GM12878 (cell line): ENCODE data around the gene SMC1B. TPM values are rescaled to one million over a fixed set of nuclear protein-coding genes. Genes with fewer than 3 reads are reported as not detected.

Experiments
- ATAC-seq: fragments of 200-7000 bp; cut with Tn5 transposase; 3 replicates; pipeline ENCODE4 v1.9.1; 2020; ENCODE audit warnings: mild to moderate bottlenecking, moderate library complexity
- BruUV-seq: library from RNA; stranded (reverse); fragments of 400-500 nt; replicated peaks from 2 replicates; lab custom pipeline; 2021; lab: Mats Ljungman, UMichigan
- CTCF ChIA-PET: fragments of 300-600 bp; sonication (Branson Sonifier 250); formaldehyde crosslinking; extraction: SDS; loops from one replicate; lab custom pipeline; 2021; ENCODE audit warnings: inconsistent platforms; lab: Yijun Ruan, JAX
- POLR2A ChIA-PET: fragments of 350-600 bp; formaldehyde crosslinking; extraction: SDS; loops from one replicate; lab custom pipeline; 2021; ENCODE audit warnings: inconsistent platforms; lab: Charles Lee
- RAD21 ChIA-PET: fragments of 300-600 bp; sonication (Branson Sonifier 250); formaldehyde crosslinking; loops from one replicate; lab custom pipeline; 2023; ENCODE audit warnings: antibody characterized with exemption; ENCODE audit not compliant: unreplicated experiment; lab: Charles Lee
- SMC1A ChIA-PET: fragments of 300-600 bp; sonication (Branson Sonifier 250); formaldehyde crosslinking; loops from one replicate; lab custom pipeline; 2023; ENCODE audit not compliant: unreplicated experiment, uncharacterized antibody; lab: Charles Lee
- DNase-seq: peaks from one replicate; pipeline ENCODE4 v3.0.0-alpha.2; 2011; ENCODE audit warnings: low read depth, low spot score
- FAIRE-seq: peaks from 3 replicates; lab custom pipeline; 2011; peaks lifted over from hg19 to GRCh38; lab: Jason Lieb, UNC
- H2AFZ ChIP-seq: 2 replicates; pipeline ENCODE4 v1.6.0; 2011; ENCODE audit warnings: low read depth, low read length, control low read depth; ENCODE audit not compliant: control insufficient read depth
- H3K27ac ChIP-seq: 2 replicates; pipeline ENCODE4 v1.5.1; 2011; ENCODE audit warnings: control low read depth; ENCODE audit not compliant: control insufficient read depth, insufficient read depth
- H3K27me3 ChIP-seq, 2 experiments: replicated peaks in 1 of 2; 2 replicates each; pipeline versions ENCODE4 v1.6.0 to v1.6.1; 2011; ENCODE audit warnings: low read length in 1 of 2; ENCODE audit not compliant: control insufficient read depth in 2 of 2, insufficient read depth in 2 of 2
- H3K36me3 ChIP-seq, 2 experiments: 2 replicates each; pipeline ENCODE4 v1.5.1; 2011; ENCODE audit warnings: low read length in 1 of 2; ENCODE audit not compliant: control insufficient read depth in 2 of 2, insufficient read depth in 2 of 2
- H3K4me1 ChIP-seq: 2 replicates; pipeline ENCODE4 v1.6.1; 2011; ENCODE audit warnings: mild to moderate bottlenecking, low read length, moderate library complexity, mixed read lengths; ENCODE audit not compliant: control insufficient read depth, insufficient read depth
- H3K4me2 ChIP-seq: 2 replicates; pipeline ENCODE4 v1.6.0; 2011; ENCODE audit warnings: control low read depth; ENCODE audit not compliant: control insufficient read depth, insufficient read depth
- H3K4me3 ChIP-seq: fragments of 200-600 bp; sonication (generic); 2 replicates; pipeline ENCODE4 v1.5.1; 2016
- H3K79me2 ChIP-seq: 2 replicates; pipeline ENCODE4 v1.6.0; 2011; ENCODE audit warnings: low read length; ENCODE audit not compliant: control insufficient read depth, insufficient read depth
- H3K9ac ChIP-seq: 2 replicates; pipeline ENCODE4 v1.8.0; 2011; ENCODE audit warnings: low read length, control low read depth, mixed read lengths; ENCODE audit not compliant: control insufficient read depth, insufficient read depth
- H3K9me3 ChIP-seq: replicated peaks from 3 replicates; pipeline ENCODE4 v1.5.1; 2011; ENCODE audit warnings: mild to moderate bottlenecking, low read length; ENCODE audit not compliant: control insufficient read depth, insufficient read depth
- H4K20me1 ChIP-seq: 2 replicates; pipeline ENCODE4 v1.6.0; 2011; ENCODE audit not compliant: control insufficient read depth, insufficient read depth
- EED ChIP-seq: sonication (generic); IDR thresholded peaks from 2 replicates; pipeline ENCODE4 v1.6.1; 2016; ENCODE audit warnings: antibody characterized with exemption, low read depth
- EZH2 ChIP-seq: IDR thresholded peaks from 2 replicates; pipeline ENCODE4 v1.6.1; 2012; ENCODE audit warnings: low read depth, mild to moderate bottlenecking, control low read depth, inconsistent platforms, low read length, borderline replicate concordance; ENCODE audit not compliant: control insufficient read depth
- GATAD2B ChIP-seq: fragments of 450-650 bp; conservative IDR thresholded peaks from 2 replicates; pipeline ENCODE4 v1.6.1; 2017; ENCODE audit warnings: low read depth, mild to moderate bottlenecking, moderate library complexity
- IKZF1 ChIP-seq: fragments of 450-650 bp; conservative IDR thresholded peaks from 2 replicates; pipeline ENCODE4 v1.6.1; 2017; ENCODE audit warnings: antibody characterized with exemption, mild to moderate bottlenecking
- MEF2A ChIP-seq: IDR thresholded peaks from 2 replicates; pipeline ENCODE4 v1.6.1; 2011; ENCODE audit warnings: low read depth, mild to moderate bottlenecking, low read length, moderate library complexity; ENCODE audit not compliant: insufficient read depth
- MYB ChIP-seq: fragments of 150-350 bp; IDR thresholded peaks from 2 replicates; pipeline ENCODE4 v1.6.1; 2014; ENCODE audit warnings: mild to moderate bottlenecking, low read depth, low read length, borderline replicate concordance
- NFXL1 ChIP-seq: fragments of 450-650 bp; IDR thresholded peaks from 2 replicates; pipeline ENCODE4 v1.6.1; 2017; ENCODE audit warnings: antibody characterized with exemption, mild to moderate bottlenecking, borderline replicate concordance
- POLR2AphosphoS2 ChIP-seq: IDR thresholded peaks from 2 replicates; pipeline ENCODE4 v1.6.1; 2011; ENCODE audit warnings: low read depth, mild to moderate bottlenecking, low read length, improper control_type of control experiment, moderate library complexity
- RUNX3 ChIP-seq: IDR thresholded peaks from 2 replicates; pipeline ENCODE4 v1.6.1; 2012; ENCODE audit warnings: low read length, inconsistent platforms
- SPI1 ChIP-seq: IDR thresholded peaks from 2 replicates; pipeline ENCODE4 v1.6.1; 2011; ENCODE audit warnings: low read depth, mild to moderate bottlenecking, low read length, moderate library complexity, borderline replicate concordance; ENCODE audit not compliant: insufficient read depth
- YY1 ChIP-seq: IDR thresholded peaks from 2 replicates; pipeline ENCODE4 v1.6.1; 2011; ENCODE audit warnings: low read depth, mild to moderate bottlenecking, low read length
- ZBTB40 ChIP-seq: fragments of 450-650 bp; IDR thresholded peaks from 2 replicates; pipeline ENCODE4 v1.6.1; 2016; ENCODE audit warnings: mild to moderate bottlenecking, moderate library complexity, borderline replicate concordance
- ZSCAN29 ChIP-seq: fragments of 450-650 bp; IDR thresholded peaks from 2 replicates; pipeline ENCODE4 v1.6.1; 2017; ENCODE audit warnings: mild to moderate bottlenecking, moderate library complexity
- ZZZ3 ChIP-seq: IDR thresholded peaks from 2 replicates; pipeline ENCODE4 v1.6.1; 2011; ENCODE audit warnings: low read depth; ENCODE audit not compliant: control insufficient read depth, insufficient read length
- WGBS: methylation state at CpG from one replicate; pipeline ENCODE4 v1.1.6; 2016; ENCODE audit warnings: low lambda C conversion rate; ENCODE audit not compliant: insufficient replicate concordance, insufficient coverage; ENCODE audit errors: missing lambda C conversion rate; 5-methylcytosine and 5-hydroxymethylcytosine counted together
- in situ Hi-C: fragments of 300-500 bp; cut with MboI; formaldehyde crosslinking; loops from 9 replicates; pipeline ENCODE4 v1.14.3; 2018; ENCODE audit warnings: mixed read lengths
- intact Hi-C: fragments of 100-400 bp; cut with micrococcal nuclease; formaldehyde crosslinking; loops from one replicate; pipeline ENCODE4 v1.14.2; 2022; ENCODE audit not compliant: unreplicated experiment
- polyA plus RNA-seq, 11 experiments: library from polyadenylated mRNA; depleted of rRNA in 4 of 11; unstranded in 6 of 11; stranded (reverse) in 5 of 11; fragments of >200 nt; fragmentation: Nextera tagmentation in 4 of 11; fragmentation: Illumina TruSeq in 1 of 11; extraction: Ambion mirVana in 4 of 11; extraction: Trizol in 1 of 11; gene quantifications; 1 replicate in 1 of 11; 2 replicates in 10 of 11; pipeline versions ENCODE4 v1.2.1 to v1.2.3, GENCODE V29; 2011 to 2016; ENCODE audit warnings: inconsistent platforms in 2 of 11, missing spikeins in 2 of 11, low read depth in 1 of 11
- total RNA-seq, 4 experiments: library from RNA; depleted of rRNA in 3 of 4; stranded (reverse); fragments of >200 nt in 3 of 4; fragmentation: Illumina TruSeq in 1 of 4; extraction: Trizol in 1 of 4; gene quantifications; 2 replicates each; pipeline versions ENCODE4 v1.2.1 to v1.2.3, GENCODE V29; 2013 to 2021
- TF ChIP-seq, protein P1 (sequence below): fragments of 450-650 bp; IDR thresholded peaks from 2 replicates; pipeline ENCODE4 v1.6.1; 2018; ENCODE audit warnings: borderline replicate concordance, mild to moderate bottlenecking; ENCODE audit not compliant: partially characterized antibody
- TF ChIP-seq, protein P2 (sequence below): IDR thresholded peaks from 2 replicates; pipeline ENCODE4 v1.6.1; 2012; ENCODE audit warnings: low read depth, low read length, improper control_type of control experiment

The SMC1B gene
- total and polyA plus RNA-seq, 10 of the 15 experiments (the other 5 are each of a cell fraction or from before 2014, with no cell fraction given), result not detected

GRCh38 chr22:45425101-45425500, 11.7 kb upstream of the SMC1B start (continued):
- TF ChIP-seq, protein P1, sequence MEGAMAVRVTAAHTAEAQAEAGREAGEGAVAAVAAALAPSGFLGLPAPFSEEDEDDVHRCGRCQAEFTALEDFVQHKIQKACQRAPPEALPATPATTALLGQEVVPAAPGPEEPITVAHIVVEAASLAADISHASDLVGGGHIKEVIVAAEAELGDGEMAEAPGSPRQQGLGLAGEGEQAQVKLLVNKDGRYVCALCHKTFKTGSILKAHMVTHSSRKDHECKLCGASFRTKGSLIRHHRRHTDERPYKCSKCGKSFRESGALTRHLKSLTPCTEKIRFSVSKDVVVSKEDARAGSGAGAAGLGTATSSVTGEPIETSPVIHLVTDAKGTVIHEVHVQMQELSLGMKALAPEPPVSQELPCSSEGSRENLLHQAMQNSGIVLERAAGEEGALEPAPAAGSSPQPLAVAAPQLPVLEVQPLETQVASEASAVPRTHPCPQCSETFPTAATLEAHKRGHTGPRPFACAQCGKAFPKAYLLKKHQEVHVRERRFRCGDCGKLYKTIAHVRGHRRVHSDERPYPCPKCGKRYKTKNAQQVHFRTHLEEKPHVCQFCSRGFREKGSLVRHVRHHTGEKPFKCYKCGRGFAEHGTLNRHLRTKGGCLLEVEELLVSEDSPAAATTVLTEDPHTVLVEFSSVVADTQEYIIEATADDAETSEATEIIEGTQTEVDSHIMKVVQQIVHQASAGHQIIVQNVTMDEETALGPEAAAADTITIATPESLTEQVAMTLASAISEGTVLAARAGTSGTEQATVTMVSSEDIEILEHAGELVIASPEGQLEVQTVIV, result no peak

DNA sequence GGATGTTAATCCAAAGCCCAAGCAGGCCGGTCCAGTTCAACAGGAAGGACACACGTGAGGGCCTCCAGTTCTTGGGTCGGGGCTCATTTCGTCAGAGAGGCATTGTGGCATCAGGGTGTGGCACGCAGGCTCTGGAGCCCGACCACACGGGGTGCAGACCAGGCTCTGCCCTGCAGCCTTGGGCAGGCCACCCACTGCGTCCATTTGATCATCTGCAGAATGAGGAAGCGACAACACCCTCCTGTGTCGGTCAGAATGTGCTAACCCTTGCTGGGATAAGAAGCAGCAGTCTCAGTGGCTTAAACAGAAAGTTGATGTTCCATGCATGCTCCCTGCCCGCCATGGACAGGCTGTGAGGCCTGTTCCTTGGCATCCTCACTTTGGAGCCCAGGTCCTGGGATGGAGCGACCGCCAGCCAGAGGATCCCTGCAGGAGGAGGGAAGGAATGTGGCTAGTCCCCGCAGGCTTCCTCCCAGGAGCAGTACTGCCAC, 10.9 kb upstream of the SMC1B start:
- ChIA-PET POLR2A (no interaction called here), SMC1A (no interaction called here), RAD21 (no interaction called here), CTCF (no interaction called here)
- 36% methylated on average over 13 of the region's 14 CpGs for WGBS
- Histone ChIP-seq H3K9me3 (no peaks in the 10 kb centered on the region; the same call in 2 of the 3 replicates), H2AFZ (no peak overlapping the region), H3K27me3 (no peaks in the 10 kb centered on the region; a peak in 1 of 4 replicates), H4K20me1 (no peaks in the 10 kb centered on the region), H3K36me3 (no peaks in the 10 kb centered on the region), H3K4me3 (no peak overlapping the region), H3K4me1 (no peaks in the 10 kb centered on the region), H3K9ac (no peak overlapping the region), H3K27ac (no peak overlapping the region), H3K4me2 (no peak overlapping the region), H3K79me2 (no peaks in the 10 kb centered on the region)
- DNase-seq, result no peak
- in situ Hi-C loops (no loop called here), intact Hi-C loops (no loop called here)
- BruUV-seq, result no TSS peak
- FAIRE-seq, result no peak
- ATAC-seq, result no peak
- TF ChIP-seq YY1, result no peak
- TF ChIP-seq GATAD2B, result no peak
- no peak for TF ChIP-seq MEF2A
- TF ChIP-seq ZZZ3, result no peak
- no peak for TF ChIP-seq NFXL1
- no peak for TF ChIP-seq EED
- TF ChIP-seq ZBTB40, result no peak
- no peak for TF ChIP-seq SPI1
- no peak for TF ChIP-seq MYB
- TF ChIP-seq ZSCAN29, result no peak
- TF ChIP-seq, protein P2, sequence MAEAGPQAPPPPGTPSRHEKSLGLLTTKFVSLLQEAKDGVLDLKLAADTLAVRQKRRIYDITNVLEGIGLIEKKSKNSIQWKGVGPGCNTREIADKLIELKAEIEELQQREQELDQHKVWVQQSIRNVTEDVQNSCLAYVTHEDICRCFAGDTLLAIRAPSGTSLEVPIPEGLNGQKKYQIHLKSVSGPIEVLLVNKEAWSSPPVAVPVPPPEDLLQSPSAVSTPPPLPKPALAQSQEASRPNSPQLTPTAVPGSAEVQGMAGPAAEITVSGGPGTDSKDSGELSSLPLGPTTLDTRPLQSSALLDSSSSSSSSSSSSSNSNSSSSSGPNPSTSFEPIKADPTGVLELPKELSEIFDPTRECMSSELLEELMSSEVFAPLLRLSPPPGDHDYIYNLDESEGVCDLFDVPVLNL, result no peak
- TF ChIP-seq EZH2, result no peak
- no peak for TF ChIP-seq IKZF1
- no peak for TF ChIP-seq POLR2AphosphoS2
- TF ChIP-seq RUNX3, result no peak
